PC-3 (cell line): ENCODE data around the gene TMC2.

Experiments used
- EZH2 ChIP-seq: fragments of 300-600 bp; sonication (generic); IDR thresholded peaks from one replicate; pipeline ENCODE4 v1.6.1; 2017; ENCODE audit warnings: antibody characterized with exemption, mild to moderate bottlenecking, low read length; ENCODE audit not compliant: unreplicated experiment
- EZH2phosphoT487 ChIP-seq: fragments of 300-600 bp; sonication (generic); IDR thresholded peaks from 2 replicates; pipeline ENCODE4 v1.6.1; 2018; ENCODE audit warnings: mild to moderate bottlenecking, antibody characterized with exemption, low read length, borderline replicate concordance
- TF ChIP-seq, protein P1 (sequence below): fragments of 300-600 bp; sonication (generic); conservative IDR thresholded peaks from 2 replicates; pipeline ENCODE4 v1.5.1; 2017; ENCODE audit warnings: antibody characterized with exemption, low read depth, mild to moderate bottlenecking, low read length

GRCh38 chr20:2643708-2644107, 107.3 kb downstream of the TMC2 start:
- TF ChIP-seq, protein P1, sequence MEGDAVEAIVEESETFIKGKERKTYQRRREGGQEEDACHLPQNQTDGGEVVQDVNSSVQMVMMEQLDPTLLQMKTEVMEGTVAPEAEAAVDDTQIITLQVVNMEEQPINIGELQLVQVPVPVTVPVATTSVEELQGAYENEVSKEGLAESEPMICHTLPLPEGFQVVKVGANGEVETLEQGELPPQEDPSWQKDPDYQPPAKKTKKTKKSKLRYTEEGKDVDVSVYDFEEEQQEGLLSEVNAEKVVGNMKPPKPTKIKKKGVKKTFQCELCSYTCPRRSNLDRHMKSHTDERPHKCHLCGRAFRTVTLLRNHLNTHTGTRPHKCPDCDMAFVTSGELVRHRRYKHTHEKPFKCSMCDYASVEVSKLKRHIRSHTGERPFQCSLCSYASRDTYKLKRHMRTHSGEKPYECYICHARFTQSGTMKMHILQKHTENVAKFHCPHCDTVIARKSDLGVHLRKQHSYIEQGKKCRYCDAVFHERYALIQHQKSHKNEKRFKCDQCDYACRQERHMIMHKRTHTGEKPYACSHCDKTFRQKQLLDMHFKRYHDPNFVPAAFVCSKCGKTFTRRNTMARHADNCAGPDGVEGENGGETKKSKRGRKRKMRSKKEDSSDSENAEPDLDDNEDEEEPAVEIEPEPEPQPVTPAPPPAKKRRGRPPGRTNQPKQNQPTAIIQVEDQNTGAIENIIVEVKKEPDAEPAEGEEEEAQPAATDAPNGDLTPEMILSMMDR: no peak
- TF ChIP-seq EZH2: no peak
- TF ChIP-seq EZH2phosphoT487: no peak
